Type B pancreatic cell (in vitro differentiated cells): Measurements from ENCODE around the gene SIK3. TPM values are rescaled to one million over a fixed set of nuclear protein-coding genes. Genes with fewer than 3 reads are reported as not detected.

ENCODE experiments used
- DNase-seq: peaks from one replicate; pipeline ENCODE4 v3.0.0; 2021; ENCODE audit warnings: mixed read lengths; ENCODE audit not compliant: unreplicated experiment; ENCODE audit errors: extremely low spot score
- H3K27ac Mint-ChIP-seq: 2 replicates; pipeline ENCODE4 v1.8.0; 2021; ENCODE audit warnings: mild to moderate bottlenecking, mixed read lengths
- H3K27me3 Mint-ChIP-seq: 2 replicates; pipeline ENCODE4 v1.8.0; 2021; ENCODE audit warnings: mixed read lengths
- H3K36me3 Mint-ChIP-seq: 2 replicates; pipeline ENCODE4 v1.8.0; 2021; ENCODE audit warnings: mixed read lengths
- H3K4me1 Mint-ChIP-seq: one replicate; pipeline ENCODE4 v1.8.0; 2021; ENCODE audit warnings: mixed read lengths; ENCODE audit not compliant: unreplicated experiment
- H3K4me3 Mint-ChIP-seq: 2 replicates; pipeline ENCODE4 v1.8.0; 2021; ENCODE audit warnings: mild to moderate bottlenecking, mixed read lengths
- H3K9me3 Mint-ChIP-seq: 2 replicates; pipeline ENCODE4 v1.8.0; 2021; ENCODE audit warnings: mixed read lengths
- total RNA-seq: library from RNA; stranded (reverse); gene quantifications from 2 replicates; pipeline ENCODE4 v1.2.1, GENCODE V29; 2021; ENCODE audit warnings: low replicate concordance
- TF ChIP-seq, protein P1 (sequence below): fragments of 200-600 bp; sonication (generic); conservative IDR thresholded peaks from 2 replicates; pipeline ENCODE4 v1.5.0; 2021; ENCODE audit warnings: antibody characterized with exemption, mild to moderate bottlenecking

Gene SIK3
- total RNA-seq, 1 donor from 2014 or later = 39.9 TPM

DNA sequence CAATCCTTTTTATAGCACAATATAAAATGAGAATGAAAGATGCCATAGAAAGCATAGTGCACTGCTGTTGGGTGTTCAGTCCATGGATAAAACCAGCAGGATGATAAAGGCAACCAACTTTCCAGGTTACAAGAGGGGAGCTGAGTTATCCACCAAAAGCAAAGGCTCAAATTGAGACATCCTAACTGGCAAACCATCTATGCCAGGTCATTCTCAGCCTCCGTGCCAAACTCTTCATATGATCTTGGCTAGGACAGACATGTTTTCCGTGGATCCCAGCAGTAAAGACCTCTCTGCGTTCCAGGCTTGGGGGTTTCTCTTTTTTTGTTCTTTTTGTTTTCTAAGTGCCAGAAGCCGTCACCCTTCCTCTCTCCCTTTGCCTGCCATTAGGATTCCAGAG is 253.5 kb downstream of the SIK3 start:
- Mint-ChIP-seq H3K27ac (no peak overlapping the region), H3K36me3 (peaks cover 17% of the 10 kb centered on the region), H3K4me1 (peaks cover 5% of the 10 kb centered on the region), H3K4me3 (no peak overlapping the region), H3K9me3 (no peaks in the 10 kb centered on the region), H3K27me3 (no peaks in the 10 kb centered on the region)
- DNase-seq = no peak
- TF ChIP-seq, protein P1, sequence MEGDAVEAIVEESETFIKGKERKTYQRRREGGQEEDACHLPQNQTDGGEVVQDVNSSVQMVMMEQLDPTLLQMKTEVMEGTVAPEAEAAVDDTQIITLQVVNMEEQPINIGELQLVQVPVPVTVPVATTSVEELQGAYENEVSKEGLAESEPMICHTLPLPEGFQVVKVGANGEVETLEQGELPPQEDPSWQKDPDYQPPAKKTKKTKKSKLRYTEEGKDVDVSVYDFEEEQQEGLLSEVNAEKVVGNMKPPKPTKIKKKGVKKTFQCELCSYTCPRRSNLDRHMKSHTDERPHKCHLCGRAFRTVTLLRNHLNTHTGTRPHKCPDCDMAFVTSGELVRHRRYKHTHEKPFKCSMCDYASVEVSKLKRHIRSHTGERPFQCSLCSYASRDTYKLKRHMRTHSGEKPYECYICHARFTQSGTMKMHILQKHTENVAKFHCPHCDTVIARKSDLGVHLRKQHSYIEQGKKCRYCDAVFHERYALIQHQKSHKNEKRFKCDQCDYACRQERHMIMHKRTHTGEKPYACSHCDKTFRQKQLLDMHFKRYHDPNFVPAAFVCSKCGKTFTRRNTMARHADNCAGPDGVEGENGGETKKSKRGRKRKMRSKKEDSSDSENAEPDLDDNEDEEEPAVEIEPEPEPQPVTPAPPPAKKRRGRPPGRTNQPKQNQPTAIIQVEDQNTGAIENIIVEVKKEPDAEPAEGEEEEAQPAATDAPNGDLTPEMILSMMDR = no peak

GRCh38 chr11:116843661-116844060 is 254.6 kb downstream of the SIK3 start:
- no peak overlapping the region for H3K27ac Mint-ChIP-seq
- no peak for DNase-seq
- no peaks in the 10 kb centered on the region for H3K9me3 Mint-ChIP-seq
- H3K4me1 Mint-ChIP-seq = peaks cover 8% of the 10 kb centered on the region
- H3K36me3 Mint-ChIP-seq = peaks cover 14% of the 10 kb centered on the region
- H3K4me3 Mint-ChIP-seq = no peak overlapping the region
- no peaks in the 10 kb centered on the region for H3K27me3 Mint-ChIP-seq
- TF ChIP-seq, protein P1 = no peak

DNA sequence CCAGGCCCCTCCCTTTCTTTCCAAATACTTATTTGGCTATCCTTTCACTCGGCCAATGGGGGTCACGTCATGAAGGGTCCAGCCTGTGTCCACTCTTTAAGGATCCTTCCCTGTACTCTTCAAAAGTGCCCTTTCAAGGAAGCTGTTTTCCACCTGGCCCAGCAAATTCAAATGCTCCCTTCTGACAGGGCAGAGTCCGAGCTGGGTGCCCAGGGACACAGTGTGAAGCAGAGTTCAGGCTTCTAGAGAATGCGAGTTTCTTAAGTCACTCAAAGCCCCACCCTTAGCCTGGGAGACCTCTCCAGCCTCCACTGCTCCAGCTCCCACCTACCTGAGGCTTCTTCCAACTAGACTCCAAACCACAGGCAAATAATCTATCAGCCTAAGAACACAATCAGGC is 255.3 kb downstream of the SIK3 start:
- Mint-ChIP-seq H3K9me3 (no peaks in the 10 kb centered on the region), H3K27ac (peak overlapping the region; percentile 46), H3K27me3 (no peaks in the 10 kb centered on the region), H3K4me1 (peaks cover 8% of the 10 kb centered on the region), H3K4me3 (no peak overlapping the region), H3K36me3 (peaks cover 14% of the 10 kb centered on the region)
- no peak for DNase-seq
- TF ChIP-seq, protein P1 = no peak

- Mint-ChIP-seq H3K4me3 (no peak overlapping the region), H3K9me3 (no peaks in the 10 kb centered on the region), H3K27ac (no peak overlapping the region), H3K27me3 (no peaks in the 10 kb centered on the region), H3K4me1 (peaks cover 8% of the 10 kb centered on the region), H3K36me3 (peaks cover 14% of the 10 kb centered on the region)
- DNase-seq = no peak
- TF ChIP-seq, protein P1 = no peak
These were observed 256.1 kb downstream of the SIK3 start for GRCh38 chr11:116842117-116842516.

DNA sequence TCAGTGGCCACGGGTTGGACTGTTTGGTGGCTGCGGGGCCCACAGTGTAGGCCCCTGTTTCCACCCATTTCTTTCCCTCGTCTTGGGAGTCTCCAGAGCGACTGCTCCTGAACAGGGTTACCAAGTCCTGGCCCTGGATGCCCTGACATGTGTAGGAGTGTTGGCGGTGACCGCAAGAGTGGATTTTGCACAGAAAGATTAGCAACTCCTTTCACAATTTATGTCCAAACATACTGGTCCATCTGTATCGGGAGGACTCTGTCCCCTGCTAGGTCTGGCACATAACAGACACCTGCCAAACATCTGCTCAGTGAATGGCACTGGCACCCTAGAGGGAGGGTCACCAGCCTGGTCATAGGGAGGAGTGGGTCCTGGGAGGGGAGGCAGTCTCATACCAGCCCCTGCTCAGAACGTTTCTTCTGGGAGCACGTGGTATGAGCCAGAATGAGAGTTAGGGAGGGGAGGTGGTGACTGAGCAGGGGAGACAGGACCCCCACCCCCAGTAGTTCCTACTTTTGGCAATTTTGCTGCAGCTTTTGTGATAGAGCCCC is 257.4 kb downstream of the SIK3 start:
- peaks cover 11% of the 10 kb centered on the region for H3K36me3 Mint-ChIP-seq
- TF ChIP-seq, protein P1 = no peak
- H3K4me3 Mint-ChIP-seq = no peak overlapping the region
- peaks cover 12% of the 10 kb centered on the region for H3K4me1 Mint-ChIP-seq
- no peak for DNase-seq
- no peaks in the 10 kb centered on the region for H3K27me3 Mint-ChIP-seq
- no peaks in the 10 kb centered on the region for H3K9me3 Mint-ChIP-seq
- no peak overlapping the region for H3K27ac Mint-ChIP-seq
